NCI-H2196 (cell line): ENCODE measurements around the gene HEPN1.

ENCODE experiments used
- DNase-seq: peaks from one replicate; lab custom pipeline; 2025; ENCODE audit not compliant: unreplicated experiment; lab: John Stamatoyannopoulos, UW

The HEPN1 gene

GRCh38 chr11:124918950-124919349, at the start of gene HEPN1:
Gene HEPN1 (plus strand): TSS chr11:124919250.
- DNase-seq = no peak

- DNase-seq = no peak
These were observed 49.7 kb upstream of the HEPN1 start for GRCh38 chr11:124869331-124869730.

- DNase-seq = no peak
These were observed 49.1 kb upstream of the HEPN1 start for GRCh38 chr11:124869856-124870387.

DNA sequence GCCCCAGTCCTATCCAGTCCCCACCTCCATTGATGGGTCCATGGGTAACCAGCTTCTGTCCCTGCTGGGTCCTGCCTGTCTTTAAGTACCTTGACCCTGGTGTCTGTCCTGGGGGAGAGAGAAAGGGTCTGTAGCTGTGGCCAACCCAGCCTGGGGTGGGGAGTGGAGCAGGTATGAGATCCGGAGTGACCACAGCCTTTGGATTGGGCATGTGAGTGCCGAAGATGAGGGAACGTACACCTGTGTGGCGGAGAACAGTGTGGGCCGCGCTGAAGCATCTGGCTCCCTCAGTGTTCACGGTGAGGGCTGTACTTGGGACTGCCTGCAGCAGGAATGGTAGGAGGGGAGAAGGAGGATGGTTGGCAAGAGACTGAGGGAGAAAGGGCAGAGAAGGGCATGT, 48.6 kb upstream of the HEPN1 start:
- no peak for DNase-seq

DNA sequence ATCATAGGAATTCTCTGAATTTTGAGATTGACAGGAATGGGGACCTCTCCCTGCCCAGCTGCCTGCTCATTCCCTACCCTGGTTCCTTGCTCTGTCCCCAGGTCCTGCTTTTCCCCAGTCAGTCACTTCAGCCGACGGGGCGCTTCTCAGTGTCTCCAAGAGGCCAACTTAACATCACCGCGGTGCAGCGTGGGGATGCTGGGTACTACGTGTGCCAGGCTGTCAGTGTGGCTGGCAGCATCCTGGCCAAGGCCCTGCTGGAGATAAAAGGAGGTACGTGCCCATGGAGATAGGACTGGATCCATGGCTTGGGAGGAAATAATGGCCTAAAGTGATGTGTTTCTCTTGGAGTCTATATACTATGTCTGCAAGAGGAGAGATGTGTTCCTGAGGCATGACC, 46.8 kb upstream of the HEPN1 start:
- DNase-seq = no peak

GRCh38 chr11:124872741-124873140, 46.3 kb upstream of the HEPN1 start:
- DNase-seq = no peak

- DNase-seq = no peak
These were observed 45.1 kb upstream of the HEPN1 start for GRCh38 chr11:124873951-124874350.

DNA sequence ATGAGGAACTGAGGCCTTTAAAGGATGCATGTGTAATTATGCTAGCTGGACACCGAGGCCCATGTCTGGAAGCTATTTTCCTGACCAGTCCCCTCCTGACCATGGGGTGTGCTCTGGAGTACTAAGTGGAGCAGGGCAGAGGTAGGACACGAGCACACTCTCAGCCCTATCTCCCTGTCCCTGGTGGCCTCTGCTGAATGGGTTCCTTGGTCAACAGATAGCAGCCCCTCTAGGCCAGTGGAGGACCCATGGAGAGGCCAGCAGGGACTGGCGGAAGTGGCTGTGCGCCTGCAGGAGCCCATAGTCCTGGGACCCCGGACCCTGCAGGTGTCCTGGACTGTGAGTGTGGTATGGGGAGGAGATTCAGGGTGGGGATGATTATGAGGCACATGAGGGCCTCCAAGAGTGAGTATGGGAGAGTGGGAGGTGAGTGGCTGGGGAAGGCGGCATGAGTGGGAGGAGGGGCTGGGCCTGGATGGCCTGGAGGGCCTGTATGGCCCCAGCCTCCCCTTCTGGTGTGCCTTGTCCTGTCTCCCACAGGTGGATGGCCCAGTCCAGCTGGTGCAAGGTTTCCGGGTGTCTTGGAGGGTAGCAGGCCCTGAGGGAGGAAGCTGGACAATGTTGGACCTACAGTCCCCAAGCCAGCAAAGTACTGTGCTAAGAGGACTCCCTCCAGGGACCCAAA, 44.3 kb upstream of the HEPN1 start:
- no peak for DNase-seq

DNA sequence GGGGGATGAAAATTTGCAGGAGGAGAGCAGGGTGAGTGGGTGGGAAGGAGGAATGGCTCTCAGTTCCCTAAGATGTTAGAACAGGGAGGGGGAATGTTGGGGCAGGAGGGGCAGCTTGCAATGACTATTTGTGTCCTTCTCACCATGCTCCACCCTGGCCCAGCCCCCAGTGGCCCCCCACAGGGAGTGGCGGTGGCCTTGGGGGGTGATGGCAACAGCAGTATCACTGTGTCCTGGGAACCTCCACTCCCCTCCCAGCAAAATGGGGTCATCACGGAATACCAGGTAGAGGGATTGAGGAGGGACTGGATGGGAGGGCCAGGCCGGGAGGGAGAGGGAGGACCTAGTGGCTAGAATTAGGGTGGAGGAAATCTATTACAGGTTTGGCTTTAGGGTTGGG, 43.6 kb upstream of the HEPN1 start:
- no peak for DNase-seq

DNA sequence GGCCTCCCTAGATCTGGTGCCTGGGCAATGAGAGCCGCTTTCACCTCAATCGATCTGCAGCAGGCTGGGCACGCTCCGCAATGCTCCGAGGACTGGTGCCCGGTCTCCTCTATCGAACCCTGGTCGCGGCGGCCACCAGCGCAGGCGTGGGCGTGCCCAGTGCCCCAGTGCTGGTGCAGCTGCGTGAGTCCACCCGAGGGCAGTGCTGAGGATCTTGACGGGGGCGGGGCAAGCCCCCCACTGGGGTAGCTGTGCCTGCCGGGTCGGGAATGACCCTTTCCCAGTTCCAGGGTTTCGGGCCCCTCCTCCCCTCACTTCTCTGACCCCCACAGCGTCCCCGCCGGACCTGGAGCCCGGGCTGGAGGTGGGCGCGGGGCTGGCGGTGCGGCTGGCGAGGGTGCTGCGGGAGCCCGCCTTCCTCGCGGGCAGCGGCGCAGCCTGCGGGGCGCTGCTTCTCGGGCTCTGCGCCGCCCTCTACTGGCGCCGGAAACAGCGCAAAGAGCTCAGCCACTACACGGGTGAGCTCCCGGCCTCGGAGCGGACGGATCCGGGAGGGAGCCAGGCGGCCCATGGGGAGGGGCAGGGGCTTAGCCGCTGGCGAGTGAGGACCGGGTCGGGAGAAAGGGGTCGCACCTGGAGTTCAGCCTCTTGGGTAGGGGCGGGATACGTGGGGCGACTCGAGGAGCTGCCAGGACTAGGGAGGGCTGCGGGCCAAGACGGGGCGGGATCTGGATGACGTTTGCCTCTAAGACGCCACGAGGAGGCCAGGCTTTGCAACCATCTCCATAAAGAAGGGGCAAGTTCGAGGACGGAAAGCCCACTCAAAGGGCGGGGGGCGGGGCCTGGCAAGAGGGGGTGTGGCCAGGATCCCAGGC, 42.9 kb upstream of the HEPN1 start:
- DNase-seq = peak; percentile 84

GRCh38 chr11:124876818-124877630, 42.0 kb upstream of the HEPN1 start:
- no peak for DNase-seq

DNA sequence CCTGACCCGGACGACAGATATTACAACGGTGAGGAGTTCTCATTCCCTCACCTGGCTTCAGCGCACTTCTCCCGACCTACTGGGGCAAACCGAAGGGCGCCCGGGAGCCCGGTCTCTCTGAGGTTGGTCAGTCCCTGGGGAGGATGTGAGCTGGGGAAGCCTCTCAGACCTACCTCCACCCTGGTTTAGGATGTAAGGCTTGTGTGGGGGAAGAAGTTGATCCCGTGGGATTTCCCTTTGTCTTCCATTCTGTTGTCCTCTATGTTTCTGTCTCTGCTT, 41.5 kb upstream of the HEPN1 start:
- DNase-seq = no peak

- DNase-seq = no peak
These were observed 40.9 kb upstream of the HEPN1 start for GRCh38 chr11:124877910-124878758.

DNA sequence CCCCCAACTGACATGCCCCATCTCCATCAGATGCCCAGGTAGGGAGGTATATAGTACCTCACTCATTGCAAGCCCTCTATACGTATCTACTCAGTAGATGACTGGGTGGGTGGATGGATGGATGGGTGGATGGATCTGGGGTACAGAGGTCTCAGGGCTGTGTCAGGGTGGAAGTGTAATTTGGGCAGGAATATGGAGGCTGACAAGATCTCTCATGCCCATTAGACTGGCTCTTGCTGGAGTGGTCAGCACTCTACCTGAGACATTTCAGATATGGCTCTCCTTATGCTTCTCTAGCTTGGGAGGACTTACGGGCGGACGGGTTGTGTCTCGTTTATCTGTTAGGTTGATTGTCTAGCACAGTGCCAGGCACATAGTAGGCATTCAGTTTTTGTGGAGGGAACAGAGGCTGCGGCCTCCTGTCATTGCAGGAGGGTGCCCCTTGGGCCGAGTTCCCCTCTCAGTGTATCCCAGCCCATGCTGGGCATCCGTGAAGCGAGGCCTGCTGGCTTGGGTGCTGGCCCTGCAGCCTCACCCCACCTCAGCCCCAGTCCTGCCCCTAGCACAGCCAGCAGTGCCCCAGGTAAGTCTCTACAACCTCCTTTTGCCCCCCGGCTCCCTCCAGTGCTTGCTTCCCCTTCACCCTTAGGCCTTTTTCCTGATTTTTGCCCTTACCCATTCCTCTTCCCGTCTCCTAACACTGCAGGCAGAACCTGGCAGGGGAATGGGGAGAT, 40.1 kb upstream of the HEPN1 start:
- DNase-seq = no peak

- no peak for DNase-seq
These were observed 39.4 kb upstream of the HEPN1 start for GRCh38 chr11:124879493-124880289.

- DNase-seq = no peak
These were observed 38.8 kb upstream of the HEPN1 start for GRCh38 chr11:124880290-124880611.

DNA sequence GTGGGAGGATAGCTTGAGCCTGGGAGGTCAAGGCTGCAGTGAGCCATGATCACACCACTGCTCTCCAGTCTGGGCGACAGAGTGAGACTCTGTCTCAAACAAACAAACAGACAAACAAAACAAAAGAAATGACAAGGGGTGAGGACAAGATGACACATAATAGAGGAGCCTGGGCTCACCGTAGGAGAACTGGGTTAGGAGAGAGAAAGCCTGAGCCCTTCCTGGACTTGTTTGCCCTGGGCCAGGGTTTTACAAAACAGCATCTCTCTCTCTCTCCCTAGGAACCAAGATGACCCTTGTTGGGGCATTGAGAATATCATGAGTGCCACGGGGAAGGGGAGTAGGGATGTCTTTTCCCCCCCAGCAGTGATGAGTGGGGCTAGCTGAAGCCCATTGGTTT, 38.1 kb upstream of the HEPN1 start:
- DNase-seq = no peak

GRCh38 chr11:124882339-124883071, 36.5 kb upstream of the HEPN1 start:
- DNase-seq = no peak

- DNase-seq = no peak
These were observed 34.7 kb upstream of the HEPN1 start for GRCh38 chr11:124884340-124884739.
